DMS114 treated with DMSO at 0.1 percent for 48 hours (cell line): ENCODE data around the gene MSL2.
"Not testable (repeated sequence)": the region's sequence is repeated elsewhere in the genome, so short reads cannot be mapped to it uniquely, and the experiment has no call there.

Experiments used
- DNase-seq: peaks from one replicate; lab custom pipeline; 2025; ENCODE audit not compliant: unreplicated experiment; lab: John Stamatoyannopoulos, UW

MSL2 gene, protein sequence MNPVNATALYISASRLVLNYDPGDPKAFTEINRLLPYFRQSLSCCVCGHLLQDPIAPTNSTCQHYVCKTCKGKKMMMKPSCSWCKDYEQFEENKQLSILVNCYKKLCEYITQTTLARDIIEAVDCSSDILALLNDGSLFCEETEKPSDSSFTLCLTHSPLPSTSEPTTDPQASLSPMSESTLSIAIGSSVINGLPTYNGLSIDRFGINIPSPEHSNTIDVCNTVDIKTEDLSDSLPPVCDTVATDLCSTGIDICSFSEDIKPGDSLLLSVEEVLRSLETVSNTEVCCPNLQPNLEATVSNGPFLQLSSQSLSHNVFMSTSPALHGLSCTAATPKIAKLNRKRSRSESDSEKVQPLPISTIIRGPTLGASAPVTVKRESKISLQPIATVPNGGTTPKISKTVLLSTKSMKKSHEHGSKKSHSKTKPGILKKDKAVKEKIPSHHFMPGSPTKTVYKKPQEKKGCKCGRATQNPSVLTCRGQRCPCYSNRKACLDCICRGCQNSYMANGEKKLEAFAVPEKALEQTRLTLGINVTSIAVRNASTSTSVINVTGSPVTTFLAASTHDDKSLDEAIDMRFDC

GRCh38 chr3:136196064-136196400 lies at the start of gene MSL2:
Gene MSL2 (minus strand): TSS chr3:136196335. CDS start chr3:136195113, 1,222 bp downstream.
- no peak for DNase-seq

- no peak for DNase-seq
These were observed 49.6 kb upstream of the MSL2 start for GRCh38 chr3:136245691-136246090.

DNA sequence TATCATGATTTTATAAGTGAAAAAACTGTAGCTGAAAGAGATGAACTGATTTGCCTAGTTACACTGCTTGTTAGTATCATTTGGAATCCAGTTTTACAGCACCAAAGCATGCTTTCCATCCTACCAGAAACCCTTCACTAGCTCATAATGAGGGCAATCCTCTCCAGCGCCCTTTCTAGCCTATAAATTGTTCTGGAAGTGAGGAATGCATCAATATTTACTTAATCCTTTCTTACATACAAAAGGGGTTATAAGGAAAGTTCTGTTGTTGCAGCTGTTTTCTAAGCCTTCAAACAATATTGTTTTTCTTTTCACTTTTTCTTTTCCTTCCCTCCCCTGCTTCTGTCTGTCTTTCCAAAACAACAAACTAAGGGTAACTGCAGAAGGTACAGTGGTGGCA lies 43.0 kb upstream of the MSL2 start:
- DNase-seq = no peak

- DNase-seq = no peak
These were observed 42.0 kb upstream of the MSL2 start for GRCh38 chr3:136237961-136238649.

GRCh38 chr3:136237103-136237502 lies 41.0 kb upstream of the MSL2 start:
- no peak for DNase-seq

GRCh38 chr3:136236109-136236508 lies 40.0 kb upstream of the MSL2 start:
- no peak for DNase-seq

DNA sequence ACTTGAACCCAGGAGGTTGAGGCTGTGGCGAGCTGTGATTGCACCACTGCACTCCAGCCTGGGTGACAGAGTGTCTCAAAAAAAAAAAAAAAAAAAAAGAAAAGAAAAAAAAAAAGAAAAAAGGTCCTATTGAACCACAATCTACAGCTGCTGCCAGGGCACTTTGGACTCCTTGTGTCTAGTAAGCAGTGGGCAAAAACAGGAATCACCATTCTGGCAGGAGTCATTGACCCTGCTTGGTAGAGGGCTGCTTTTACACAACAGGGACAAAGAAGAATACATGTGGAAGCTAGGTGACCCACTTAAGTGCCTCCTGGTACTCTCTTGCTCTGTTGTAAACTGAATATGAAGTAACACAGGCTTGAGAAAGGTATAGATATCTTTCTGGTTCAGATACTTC lies 39.4 kb upstream of the MSL2 start:
- no peak for DNase-seq

- DNase-seq = no peak
These were observed 36.3 kb upstream of the MSL2 start for GRCh38 chr3:136232413-136232812.

DNA sequence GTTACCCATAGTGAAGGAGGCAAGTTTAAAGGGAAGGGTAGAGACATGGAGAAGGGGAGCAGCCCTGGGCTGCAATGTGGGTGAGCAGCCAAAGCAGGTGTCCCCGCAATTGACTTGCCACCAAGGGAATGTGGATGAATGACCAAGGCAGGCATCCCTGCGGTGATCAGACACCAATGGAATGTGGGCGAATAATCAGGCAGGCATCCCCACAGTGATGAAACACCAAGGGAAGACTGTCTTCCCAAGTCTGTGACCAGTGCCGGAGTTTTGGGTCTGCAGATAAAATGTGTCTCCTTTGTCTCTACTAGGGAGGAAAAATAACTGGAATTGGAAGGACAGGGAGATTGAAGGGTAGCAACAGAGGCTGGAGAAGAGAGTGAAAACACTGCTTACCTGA lies 26.6 kb upstream of the MSL2 start:
- DNase-seq = not testable (repeated sequence)

DNA sequence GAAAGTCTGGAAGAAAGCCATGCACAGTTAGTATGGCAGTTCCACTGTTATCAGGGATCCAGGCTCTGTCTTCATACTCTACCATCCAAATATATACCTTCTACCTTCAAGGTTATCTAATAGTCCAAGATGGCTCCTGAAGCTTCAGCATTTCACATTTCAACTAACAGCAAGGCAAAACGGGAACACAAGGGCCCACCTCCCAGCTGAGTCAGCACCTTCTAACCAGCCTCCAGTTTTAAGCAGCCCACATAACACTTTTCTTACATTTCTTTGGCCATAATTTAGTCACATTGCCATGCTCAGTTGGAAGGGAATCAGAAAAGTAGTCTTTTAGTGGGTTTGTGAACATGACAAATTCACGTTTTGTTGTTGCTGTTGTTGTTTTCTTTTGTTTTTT lies 15.4 kb upstream of the MSL2 start:
- no peak for DNase-seq

GRCh38 chr3:136209921-136210320 lies 13.8 kb upstream of the MSL2 start:
- no peak for DNase-seq

- no peak for DNase-seq
These were observed 11.5 kb upstream of the MSL2 start for GRCh38 chr3:136207489-136208115.

GRCh38 chr3:136199219-136199618 lies 3.1 kb upstream of the MSL2 start:
- not testable (repeated sequence) for DNase-seq

GRCh38 chr3:136198462-136199078 lies 2.4 kb upstream of the MSL2 start:
- DNase-seq = not testable (repeated sequence)

- DNase-seq = no peak
These were observed 1.1 kb upstream of the MSL2 start for GRCh38 chr3:136197159-136197793.

GRCh38 chr3:136196401-136197158 lies 445 bp upstream of the MSL2 start:
- peak; percentile 98 for DNase-seq

GRCh38 chr3:136195258-136196063 lies 674 bp downstream of the MSL2 start:
- peak; percentile 53 for DNase-seq

GRCh38 chr3:136194409-136195257 lies 1.5 kb downstream of the MSL2 start:
- DNase-seq = peak; percentile 58
